HCT116 (cell line): ENCODE data around the gene CUX1.

Experiments
- CTCF ChIP-seq, 3 experiments: fragments of 200-600 bp in 1 of 3; sonication (generic) in 1 of 3; IDR thresholded peaks in 2 of 3; conservative IDR thresholded peaks in 1 of 3; 2 replicates each; pipeline ENCODE4 v1.5.1; 2012 to 2017; ENCODE audit warnings: low read depth in 2 of 3, low read length in 2 of 3, antibody characterized with exemption in 1 of 3, borderline replicate concordance in 1 of 3, control low read depth in 1 of 3, mild to moderate bottlenecking in 1 of 3, mixed read lengths in 1 of 3, mixed run types in 1 of 3, moderate library complexity in 1 of 3; ENCODE audit not compliant: insufficient read depth in 1 of 3
- POLR2AphosphoS5 ChIP-seq: IDR thresholded peaks from 2 replicates; pipeline ENCODE4 v1.6.1; 2011; ENCODE audit warnings: mild to moderate bottlenecking, low read depth, low read length, moderate library complexity
- TF ChIP-seq, protein P1 (sequence below): IDR thresholded peaks from 2 replicates; pipeline ENCODE4 v1.6.1; 2012

- TF ChIP-seq POLR2AphosphoS5 (no peak), CTCF (IDR thresholded peaks at IDR 0.05 in 2 of 3, conservative IDR thresholded peaks at IDR 0.05 in 1 of 3; ENCODE audit: borderline replicate concordance in 1 of 3, insufficient read depth in 1 of 3, low read depth in 2 of 3, low read length in 2 of 3) (no peak)
- TF ChIP-seq, protein P1, sequence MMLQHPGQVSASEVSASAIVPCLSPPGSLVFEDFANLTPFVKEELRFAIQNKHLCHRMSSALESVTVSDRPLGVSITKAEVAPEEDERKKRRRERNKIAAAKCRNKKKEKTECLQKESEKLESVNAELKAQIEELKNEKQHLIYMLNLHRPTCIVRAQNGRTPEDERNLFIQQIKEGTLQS = no peak
Measured at GRCh38 chr7:101927802-101928201, 110.4 kb downstream of the CUX1 start.
